OCI-LY1 (cell line): ENCODE data around the gene EPAS1.

ENCODE experiments used
- H2AFZ ChIP-seq: fragments of 200-600 bp; sonication (generic), shearing (Covaris generic); 2 replicates; pipeline ENCODE4 v1.6.0; 2014; ENCODE audit warnings: antibody characterized with exemption, mild to moderate bottlenecking, low read length
- H3F3A ChIP-seq: fragments of 200-600 bp; sonication (generic), shearing (Covaris generic); 2 replicates; pipeline ENCODE4 v1.6.0; 2014; ENCODE audit warnings: mild to moderate bottlenecking, antibody characterized with exemption, low read length, moderate library complexity; ENCODE audit not compliant: insufficient read depth
- H3K27ac ChIP-seq: fragments of 200-600 bp; sonication (generic); 2 replicates; pipeline ENCODE4 v1.5.1; 2014; ENCODE audit warnings: low read length, mixed run types, mild to moderate bottlenecking, low read depth; ENCODE audit not compliant: poor library complexity, severe bottlenecking
- H3K27me3 ChIP-seq: fragments of 200-600 bp; sonication (generic); 2 replicates; pipeline ENCODE4 v1.6.0; 2014; ENCODE audit warnings: antibody characterized with exemption, mild to moderate bottlenecking, low read length, moderate library complexity; ENCODE audit not compliant: insufficient read depth
- H3K36me3 ChIP-seq: fragments of 200-600 bp; sonication (generic); 2 replicates; pipeline ENCODE4 v1.6.1; 2014; ENCODE audit warnings: mild to moderate bottlenecking, antibody characterized with exemption, low read length, moderate library complexity, mixed read lengths; ENCODE audit not compliant: insufficient read depth
- H3K4me1 ChIP-seq: fragments of 200-600 bp; sonication (generic); 2 replicates; pipeline ENCODE4 v1.5.1; 2014; ENCODE audit warnings: mild to moderate bottlenecking, low read length, moderate library complexity; ENCODE audit not compliant: insufficient read depth, severe bottlenecking
- H3K4me2 ChIP-seq: fragments of 200-600 bp; sonication (generic), shearing (Covaris generic); 2 replicates; pipeline ENCODE4 v1.6.1; 2014; ENCODE audit warnings: low read length
- H3K4me3 ChIP-seq: fragments of 200-600 bp; sonication (generic); 2 replicates; pipeline ENCODE4 v1.5.1; 2014; ENCODE audit warnings: low read length, low read depth, mild to moderate bottlenecking, mixed read lengths; ENCODE audit not compliant: poor library complexity, severe bottlenecking
- H3K79me2 ChIP-seq: fragments of 200-600 bp; shearing (Covaris generic); 2 replicates; pipeline ENCODE4 v1.6.1; 2016; ENCODE audit warnings: mixed run types, low read length, mixed read lengths; ENCODE audit not compliant: insufficient read depth
- H3K9ac ChIP-seq: fragments of 200-600 bp; sonication (generic), shearing (Covaris generic); 2 replicates; pipeline ENCODE4 v1.6.1; 2014; ENCODE audit warnings: mild to moderate bottlenecking, low read length, mixed read lengths
- H3K9me2 ChIP-seq: fragments of 200-600 bp; sonication (generic), shearing (Covaris generic); 2 replicates; pipeline ENCODE4 v1.6.1; 2014; ENCODE audit warnings: low read depth, mild to moderate bottlenecking, low read length, mixed read lengths
- H3K9me3 ChIP-seq: fragments of 200-600 bp; shearing (Covaris generic); 2 replicates; pipeline ENCODE4 v1.6.1; 2014; ENCODE audit warnings: low read length, mixed read lengths
- H4K20me1 ChIP-seq: fragments of 200-600 bp; sonication (generic), shearing (Covaris generic); 2 replicates; pipeline ENCODE4 v1.6.0; 2016; ENCODE audit warnings: mild to moderate bottlenecking, low read length; ENCODE audit not compliant: insufficient read depth
- CTCF ChIP-seq: fragments of 200-600 bp; sonication (generic), shearing (Covaris generic); IDR thresholded peaks from 2 replicates; pipeline ENCODE4 v1.5.1; 2017; ENCODE audit warnings: mild to moderate bottlenecking, antibody characterized with exemption, low read length, moderate library complexity, mixed read lengths
- EZH2 ChIP-seq: fragments of 200-600 bp; sonication (generic), shearing (Covaris generic); IDR thresholded peaks from 2 replicates; pipeline ENCODE4 v1.8.0; 2017; ENCODE audit warnings: borderline replicate concordance, mixed run types, mild to moderate bottlenecking, antibody characterized with exemption, low read length, moderate library complexity, mixed read lengths

Gene EPAS1

GRCh38 chr2:46365913-46366667, 68.9 kb downstream of the EPAS1 start:
- Histone ChIP-seq H3K27me3 (peaks cover 7% of the 10 kb centered on the region; the same call in 1 of the 2 replicates), H3K79me2 (no peaks in the 10 kb centered on the region), H3K9me3 (no peaks in the 10 kb centered on the region), H3K27ac (no peak overlapping the region), H3K4me1 (no peaks in the 10 kb centered on the region), H2AFZ (no peak overlapping the region), H4K20me1 (no peaks in the 10 kb centered on the region), H3K4me2 (no peak overlapping the region), H3K9ac (no peak overlapping the region), H3K36me3 (no peaks in the 10 kb centered on the region), H3K9me2 (no peaks in the 10 kb centered on the region), H3K4me3 (no peak overlapping the region), H3F3A (no peaks in the 10 kb centered on the region)
- TF ChIP-seq EZH2 (no peak), CTCF (peak; percentile 32)

GRCh38 chr2:46366668-46367052, 69.5 kb downstream of the EPAS1 start:
- Histone ChIP-seq H2AFZ (no peak overlapping the region), H3F3A (no peaks in the 10 kb centered on the region), H3K4me1 (no peaks in the 10 kb centered on the region), H3K27me3 (peaks cover 7% of the 10 kb centered on the region; the same call in 1 of the 2 replicates), H3K4me2 (no peak overlapping the region), H4K20me1 (no peaks in the 10 kb centered on the region), H3K4me3 (no peak overlapping the region), H3K9me3 (no peaks in the 10 kb centered on the region), H3K27ac (no peak overlapping the region), H3K36me3 (no peaks in the 10 kb centered on the region), H3K9ac (no peak overlapping the region), H3K9me2 (no peaks in the 10 kb centered on the region), H3K79me2 (no peaks in the 10 kb centered on the region)
- TF ChIP-seq CTCF (no peak), EZH2 (no peak)

GRCh38 chr2:46367286-46367685, 70.1 kb downstream of the EPAS1 start:
- no peak overlapping the region for H3K27ac ChIP-seq
- H3K4me3 ChIP-seq: no peak overlapping the region
- H3K9ac ChIP-seq: no peak overlapping the region
- TF ChIP-seq EZH2 (no peak), CTCF (no peak)
- peaks cover 7% of the 10 kb centered on the region; the same call in 1 of the 2 replicates for H3K27me3 ChIP-seq
- no peaks in the 10 kb centered on the region for H3K36me3 ChIP-seq
- H3K79me2 ChIP-seq: no peaks in the 10 kb centered on the region
- no peaks in the 10 kb centered on the region for H3K9me3 ChIP-seq
- H4K20me1 ChIP-seq: no peaks in the 10 kb centered on the region
- H3K4me1 ChIP-seq: no peaks in the 10 kb centered on the region
- no peak overlapping the region for H2AFZ ChIP-seq
- H3F3A ChIP-seq: no peaks in the 10 kb centered on the region
- no peaks in the 10 kb centered on the region for H3K9me2 ChIP-seq
- H3K4me2 ChIP-seq: no peak overlapping the region
